Measurements from ENCODE around the gene LPP. TPM values are rescaled to one million over a fixed set of nuclear protein-coding genes. Genes with fewer than 3 reads are reported as not detected.

The LPP gene
- total RNA-seq, 2 experiments from 2014 or later = 27.5 to 31.8 TPM

DNA sequence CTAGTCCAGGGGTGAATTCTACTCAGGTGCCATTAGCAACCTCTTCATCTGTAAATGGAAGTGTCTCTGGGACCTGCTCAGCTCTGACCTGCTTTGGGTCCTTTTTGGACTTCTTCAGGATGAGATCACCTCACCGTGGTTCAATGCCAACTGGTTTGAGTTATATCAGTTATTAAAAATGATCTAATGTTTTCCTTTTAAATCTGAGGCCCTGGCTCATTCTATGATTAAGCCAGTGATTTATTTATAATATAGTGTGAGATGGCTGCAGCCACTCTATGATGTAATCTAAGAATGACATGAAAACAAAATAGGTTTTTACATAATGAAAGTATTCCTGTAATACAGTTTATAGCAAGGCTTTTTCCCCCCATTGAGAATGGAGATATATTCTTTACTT is 79.4 kb downstream of the LPP start:
- no peak overlapping the region for H3K4me3 Mint-ChIP-seq
- H3K9me3 Mint-ChIP-seq = no peaks in the 10 kb centered on the region
- peaks cover 8% of the 10 kb centered on the region for H3K4me1 Mint-ChIP-seq (ENCODE audit: low read depth)
- DNase-seq = no peak
- H3K27ac Mint-ChIP-seq = no peak overlapping the region
- intact Hi-C loops (cut with micrococcal nuclease) = no loop called here
- H3K27me3 Mint-ChIP-seq (ENCODE audit: low read depth) = no peaks in the 10 kb centered on the region
- H3K36me3 Mint-ChIP-seq (ENCODE audit: low read depth) = peaks cover 9% of the 10 kb centered on the region
- CTCF ChIA-PET = no interaction called here

DNA sequence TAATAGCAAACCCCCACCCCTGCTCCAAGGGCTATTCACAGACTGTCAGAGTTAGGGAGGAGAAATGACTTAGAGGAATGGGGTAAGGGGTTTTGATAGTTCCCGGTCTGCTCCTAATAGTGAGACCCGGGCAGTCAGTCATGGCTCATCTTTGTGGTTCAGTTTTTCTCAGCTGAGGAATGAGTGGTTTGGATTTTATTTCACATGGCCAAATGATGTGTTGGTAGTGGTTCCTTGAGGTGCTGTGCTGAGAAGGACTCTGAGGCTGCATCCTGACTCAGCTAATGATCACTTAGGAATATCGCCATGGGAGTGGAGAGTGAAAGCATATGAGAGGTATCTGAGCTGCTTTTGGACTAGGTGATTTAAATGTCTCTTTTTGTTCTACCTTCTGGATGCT is 80.2 kb downstream of the LPP start:
- intact Hi-C loops (cut with micrococcal nuclease) = no loop called here
- no peak for DNase-seq
- Mint-ChIP-seq H3K4me1 (ENCODE audit: low read depth) (peaks cover 8% of the 10 kb centered on the region), H3K27ac (no peak overlapping the region), H3K9me3 (no peaks in the 10 kb centered on the region), H3K36me3 (ENCODE audit: low read depth) (peaks cover 9% of the 10 kb centered on the region), H3K4me3 (no peak overlapping the region), H3K27me3 (ENCODE audit: low read depth) (no peaks in the 10 kb centered on the region)
- CTCF ChIA-PET = no interaction called here

DNA sequence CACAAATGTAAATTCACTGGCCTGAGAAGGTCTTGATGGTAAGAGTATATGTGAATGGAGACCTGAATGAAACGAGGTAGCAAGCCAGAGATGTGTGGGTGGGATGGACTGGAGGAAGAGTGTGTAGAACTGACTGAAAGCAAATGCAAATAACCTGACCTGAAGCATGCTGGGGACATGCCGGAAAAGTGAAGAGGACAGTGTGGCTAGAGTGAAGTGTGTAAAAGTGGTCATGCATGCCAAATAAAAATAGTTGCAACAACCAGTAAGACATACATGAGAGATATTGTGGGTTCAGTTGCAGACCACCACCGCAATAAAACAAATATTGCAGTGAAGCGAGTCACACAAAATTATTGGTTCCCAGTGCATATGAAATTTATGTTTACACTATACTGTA is 82.3 kb downstream of the LPP start:
- CTCF ChIA-PET = no interaction called here
- Mint-ChIP-seq H3K27me3 (ENCODE audit: low read depth) (no peaks in the 10 kb centered on the region), H3K27ac (no peak overlapping the region), H3K4me1 (ENCODE audit: low read depth) (peaks cover 8% of the 10 kb centered on the region), H3K9me3 (no peaks in the 10 kb centered on the region), H3K36me3 (ENCODE audit: low read depth) (peaks cover 7% of the 10 kb centered on the region), H3K4me3 (no peak overlapping the region)
- intact Hi-C loops (cut with micrococcal nuclease) = no loop called here
- no peak for DNase-seq

DNA sequence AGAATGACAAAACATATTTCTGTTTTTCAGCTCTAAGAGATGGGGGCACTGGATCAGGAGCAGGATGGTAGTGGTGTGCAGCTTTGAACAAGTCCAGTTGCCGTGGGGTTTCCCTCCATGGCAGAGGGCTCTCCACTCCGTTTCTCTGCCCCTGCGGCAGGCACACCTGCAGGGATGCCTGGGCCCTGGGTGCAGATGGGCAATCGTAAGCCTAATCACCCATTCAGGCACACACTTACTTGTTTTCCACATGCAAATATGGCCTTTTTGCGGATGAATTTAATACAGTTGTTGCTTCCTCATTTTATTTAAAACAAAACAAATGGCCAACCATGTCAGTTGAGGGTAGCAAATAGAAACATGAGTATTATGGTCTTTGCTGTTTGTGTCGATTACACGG is 85.1 kb downstream of the LPP start:
- no peak overlapping the region for H3K27ac Mint-ChIP-seq
- intact Hi-C loops (cut with micrococcal nuclease) = no loop called here
- no peak for DNase-seq

DNA sequence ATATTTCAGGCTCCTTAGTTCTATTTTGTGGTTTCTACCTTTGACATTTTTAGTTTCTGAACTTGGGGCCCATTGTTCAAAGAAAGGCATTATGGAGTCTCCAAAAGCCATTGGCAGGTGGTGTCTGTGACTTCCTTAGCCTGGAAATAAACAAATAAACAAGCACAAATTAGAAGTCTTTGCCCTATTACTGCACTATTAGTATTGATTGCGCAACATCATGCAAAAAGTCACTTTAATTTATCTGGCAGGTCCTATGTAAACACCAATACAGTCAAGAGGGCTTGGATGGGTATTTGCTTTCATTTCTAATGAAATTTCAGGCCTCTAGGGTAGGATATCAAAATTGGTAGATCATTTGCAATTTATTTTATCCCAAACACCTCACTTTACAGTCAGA is 85.6 kb downstream of the LPP start:
- H3K27me3 Mint-ChIP-seq (ENCODE audit: low read depth) = no peaks in the 10 kb centered on the region
- no peaks in the 10 kb centered on the region for H3K9me3 Mint-ChIP-seq
- no peak overlapping the region for H3K4me3 Mint-ChIP-seq
- intact Hi-C loops (cut with micrococcal nuclease) = no loop called here
- no peak overlapping the region for H3K27ac Mint-ChIP-seq
- peaks cover 7% of the 10 kb centered on the region for H3K36me3 Mint-ChIP-seq (ENCODE audit: low read depth)
- DNase-seq = no peak
- H3K4me1 Mint-ChIP-seq (ENCODE audit: low read depth) = peaks cover 23% of the 10 kb centered on the region
- CTCF ChIA-PET = no interaction called here

More for the DNA sequence above, 85.1 kb downstream of the LPP start:
- Mint-ChIP-seq H3K27me3 (ENCODE audit: low read depth) (no peaks in the 10 kb centered on the region), H3K36me3 (ENCODE audit: low read depth) (peaks cover 7% of the 10 kb centered on the region), H3K4me1 (ENCODE audit: low read depth) (peaks cover 18% of the 10 kb centered on the region), H3K9me3 (no peaks in the 10 kb centered on the region), H3K4me3 (no peak overlapping the region)
- CTCF ChIA-PET = no interaction called here

DNA sequence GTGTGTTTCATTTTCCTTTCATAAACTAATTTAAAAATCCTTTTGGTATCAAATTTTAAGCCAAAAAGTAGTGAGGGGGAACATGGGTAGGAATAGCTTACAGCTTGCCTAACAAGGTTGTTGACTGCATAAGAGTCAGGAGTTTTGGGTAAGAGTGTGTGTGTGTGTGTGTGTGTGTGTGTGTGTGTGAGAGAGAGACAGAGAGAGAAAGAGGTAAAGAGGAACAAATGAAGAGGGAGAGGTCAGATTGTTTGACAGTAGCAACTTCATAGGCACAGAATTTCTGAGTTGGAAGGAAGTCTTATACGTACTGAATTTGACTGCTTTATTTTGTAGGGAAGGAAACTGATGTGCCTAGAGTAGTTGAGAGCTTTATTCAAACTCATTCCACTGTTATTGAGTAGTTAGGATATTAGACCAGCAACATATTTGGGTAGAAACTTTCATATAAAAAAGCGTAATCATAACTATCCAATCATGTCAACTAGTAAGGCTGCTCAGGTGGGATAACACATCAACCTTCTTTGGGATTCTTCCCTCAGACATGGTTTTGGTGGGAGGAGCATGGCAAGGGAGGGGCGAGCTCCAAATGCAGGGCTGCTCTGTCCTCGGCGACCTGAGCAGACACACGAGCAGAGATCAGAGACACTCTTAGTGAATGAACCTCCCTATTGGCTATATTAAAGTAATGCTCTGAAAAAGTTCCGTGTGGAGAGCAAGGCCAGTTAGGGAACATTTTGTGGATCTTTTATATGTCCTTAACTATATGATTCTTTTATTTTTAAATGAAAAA is 86.4 kb downstream of the LPP start:
- Mint-ChIP-seq H3K4me3 (no peak overlapping the region), H3K36me3 (ENCODE audit: low read depth) (peaks cover 4% of the 10 kb centered on the region), H3K27me3 (ENCODE audit: low read depth) (no peaks in the 10 kb centered on the region), H3K27ac (no peak overlapping the region), H3K9me3 (no peaks in the 10 kb centered on the region), H3K4me1 (ENCODE audit: low read depth) (peaks cover 25% of the 10 kb centered on the region)
- intact Hi-C loops (cut with micrococcal nuclease) = no loop called here
- no peak for DNase-seq
- CTCF ChIA-PET = no interaction called here

DNA sequence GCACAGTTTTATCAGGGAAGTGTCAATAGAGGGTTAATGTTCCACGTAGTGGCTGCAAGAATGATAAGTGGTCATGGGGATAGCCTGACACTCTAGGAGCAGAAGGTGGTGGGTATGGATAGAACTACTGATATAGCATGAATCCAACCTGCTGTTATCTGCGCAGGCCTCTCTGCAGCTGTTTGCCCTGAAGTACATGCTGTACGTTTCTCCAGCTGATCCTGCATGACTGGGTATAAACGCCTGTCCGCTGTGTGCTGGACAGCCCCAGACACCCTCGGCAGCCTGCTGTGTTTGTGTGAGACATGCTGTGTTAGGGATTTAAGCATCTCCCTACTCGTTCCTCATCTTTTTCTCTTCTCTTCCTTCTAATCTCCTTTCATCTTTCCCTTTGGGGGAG is 87.1 kb downstream of the LPP start:
- Mint-ChIP-seq H3K27me3 (ENCODE audit: low read depth) (no peaks in the 10 kb centered on the region), H3K4me3 (no peak overlapping the region), H3K27ac (no peak overlapping the region), H3K4me1 (ENCODE audit: low read depth) (peaks cover 25% of the 10 kb centered on the region), H3K36me3 (ENCODE audit: low read depth) (peaks cover 3% of the 10 kb centered on the region), H3K9me3 (no peaks in the 10 kb centered on the region)
- DNase-seq = no peak
- CTCF ChIA-PET = no interaction called here
- intact Hi-C loops (cut with micrococcal nuclease) = no loop called here

DNA sequence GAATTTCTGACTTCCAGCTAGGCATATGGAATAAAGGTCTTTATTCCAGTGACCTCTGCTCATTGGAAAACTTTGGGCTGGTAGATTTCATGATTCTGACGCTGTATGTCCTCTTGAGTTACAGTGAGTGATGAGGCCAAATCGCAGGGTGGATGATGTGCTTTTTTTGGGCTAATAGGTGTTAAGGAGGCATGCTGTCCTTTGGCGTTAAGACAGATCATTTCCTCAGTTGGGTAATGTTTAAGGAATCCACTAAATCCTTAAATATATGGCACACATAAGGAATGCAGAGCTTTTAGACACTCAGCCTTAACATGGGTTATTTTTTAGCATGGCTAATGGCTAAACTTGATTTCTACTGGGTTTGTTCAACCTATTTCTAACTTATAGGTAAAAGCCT is 87.9 kb downstream of the LPP start:
- peaks cover 25% of the 10 kb centered on the region for H3K4me1 Mint-ChIP-seq (ENCODE audit: low read depth)
- H3K9me3 Mint-ChIP-seq = no peaks in the 10 kb centered on the region
- no peak overlapping the region for H3K4me3 Mint-ChIP-seq
- peaks cover 3% of the 10 kb centered on the region for H3K36me3 Mint-ChIP-seq (ENCODE audit: low read depth)
- intact Hi-C loops (cut with micrococcal nuclease) = no loop called here
- no peak overlapping the region for H3K27ac Mint-ChIP-seq
- CTCF ChIA-PET = no interaction called here
- DNase-seq = no peak
- H3K27me3 Mint-ChIP-seq (ENCODE audit: low read depth) = no peaks in the 10 kb centered on the region

DNA sequence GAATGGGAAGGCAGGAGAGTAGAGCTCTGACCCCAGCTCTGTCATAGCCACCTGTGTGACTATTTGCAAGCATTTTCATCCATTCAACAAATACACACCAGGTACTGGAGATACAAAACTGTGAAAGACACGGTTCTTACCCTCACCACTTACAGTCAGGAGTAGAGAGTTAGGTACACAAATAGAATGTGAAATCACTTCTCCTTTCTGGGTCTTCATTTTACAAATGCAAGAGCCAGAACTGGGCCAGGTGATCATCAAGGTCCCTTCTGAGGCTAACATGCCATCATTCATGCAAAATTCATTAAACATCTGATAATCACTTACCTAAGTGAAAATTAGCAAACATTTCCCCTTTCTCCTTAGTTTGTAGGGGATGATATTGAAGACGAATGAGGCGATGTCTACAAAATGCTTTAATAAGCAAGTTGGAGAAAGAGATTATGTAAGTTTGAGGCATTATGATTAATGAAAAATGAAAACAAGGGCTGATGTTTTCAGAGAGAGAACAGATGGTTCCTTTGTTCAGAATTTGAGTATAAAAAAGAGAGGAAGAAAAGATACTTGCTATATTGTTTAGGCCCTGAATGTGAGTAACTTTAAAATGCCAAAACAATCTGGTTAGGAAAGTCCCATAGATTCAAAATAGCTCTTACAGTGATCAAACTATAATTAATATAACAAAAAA is 88.6 kb downstream of the LPP start:
- H3K9me3 Mint-ChIP-seq = no peaks in the 10 kb centered on the region
- no peaks in the 10 kb centered on the region for H3K36me3 Mint-ChIP-seq (ENCODE audit: low read depth)
- DNase-seq = no peak
- H3K27me3 Mint-ChIP-seq (ENCODE audit: low read depth) = no peaks in the 10 kb centered on the region
- CTCF ChIA-PET = no interaction called here
- no peak overlapping the region for H3K4me3 Mint-ChIP-seq
- no peak overlapping the region for H3K27ac Mint-ChIP-seq
- peaks cover 23% of the 10 kb centered on the region for H3K4me1 Mint-ChIP-seq (ENCODE audit: low read depth)
- intact Hi-C loops (cut with micrococcal nuclease) = no loop called here

DNA sequence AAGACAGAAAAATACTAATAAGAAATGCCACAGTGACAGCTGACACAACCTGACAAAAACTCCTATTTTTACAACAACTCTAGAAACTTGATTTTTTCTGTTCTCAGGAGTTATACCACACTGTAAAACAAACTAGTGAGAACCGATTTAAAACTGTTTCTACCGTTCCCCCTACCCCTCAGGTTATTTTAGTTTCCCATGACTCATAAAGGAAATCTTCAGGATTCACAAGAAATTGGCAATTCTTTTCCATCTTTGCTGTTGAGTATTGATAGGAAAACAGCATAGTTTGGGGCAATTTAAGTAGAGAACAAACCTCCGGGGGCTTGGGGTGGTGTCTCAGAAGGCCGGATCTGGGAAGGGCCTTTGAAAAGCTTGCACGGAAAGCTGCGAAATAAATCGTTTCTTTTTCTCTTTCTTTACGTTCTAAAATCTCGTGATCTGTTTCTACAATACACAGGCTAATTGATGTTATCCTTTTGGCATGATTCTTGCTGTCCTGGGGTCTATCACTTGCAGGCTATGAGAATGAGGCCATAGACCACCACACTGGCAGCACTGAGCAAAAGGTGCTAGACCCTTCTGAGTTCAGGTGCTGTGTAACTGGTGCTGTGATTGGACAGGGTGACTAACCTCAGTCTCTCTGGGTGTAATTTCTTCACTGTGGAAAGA is 89.3 kb downstream of the LPP start:
- CTCF ChIA-PET = no interaction called here
- intact Hi-C loops (cut with micrococcal nuclease) = no loop called here
- no peaks in the 10 kb centered on the region for H3K36me3 Mint-ChIP-seq (ENCODE audit: low read depth)
- H3K27ac Mint-ChIP-seq = no peak overlapping the region
- no peak for DNase-seq
- no peak overlapping the region for H3K4me3 Mint-ChIP-seq
- H3K27me3 Mint-ChIP-seq (ENCODE audit: low read depth) = no peaks in the 10 kb centered on the region
- peaks cover 19% of the 10 kb centered on the region for H3K4me1 Mint-ChIP-seq (ENCODE audit: low read depth)
- H3K9me3 Mint-ChIP-seq = no peaks in the 10 kb centered on the region

DNA sequence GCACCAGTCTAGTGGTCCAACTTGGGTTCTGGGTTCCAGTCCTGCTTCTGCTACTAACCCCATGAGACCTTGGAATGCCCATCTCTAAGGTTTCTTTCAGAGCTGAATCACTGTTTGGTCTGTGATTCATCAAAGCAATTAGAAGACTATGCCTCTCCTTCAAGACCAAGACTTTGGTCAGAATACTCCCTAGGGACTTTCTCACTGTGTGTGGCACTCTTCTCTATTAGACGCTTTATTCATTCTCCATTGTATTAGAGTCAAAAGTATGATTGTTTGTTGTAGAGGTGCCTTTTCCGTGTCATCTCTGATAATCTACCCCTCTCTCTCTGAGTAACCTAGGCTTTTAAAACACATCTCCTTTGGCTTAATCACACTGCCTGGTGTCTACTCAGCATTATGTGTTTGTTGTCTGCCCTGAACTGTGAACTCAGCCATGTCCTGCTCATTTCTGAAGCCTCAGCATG is 90.5 kb downstream of the LPP start:
- no peaks in the 10 kb centered on the region for H3K36me3 Mint-ChIP-seq (ENCODE audit: low read depth)
- peaks cover 17% of the 10 kb centered on the region for H3K4me1 Mint-ChIP-seq (ENCODE audit: low read depth)

DNA sequence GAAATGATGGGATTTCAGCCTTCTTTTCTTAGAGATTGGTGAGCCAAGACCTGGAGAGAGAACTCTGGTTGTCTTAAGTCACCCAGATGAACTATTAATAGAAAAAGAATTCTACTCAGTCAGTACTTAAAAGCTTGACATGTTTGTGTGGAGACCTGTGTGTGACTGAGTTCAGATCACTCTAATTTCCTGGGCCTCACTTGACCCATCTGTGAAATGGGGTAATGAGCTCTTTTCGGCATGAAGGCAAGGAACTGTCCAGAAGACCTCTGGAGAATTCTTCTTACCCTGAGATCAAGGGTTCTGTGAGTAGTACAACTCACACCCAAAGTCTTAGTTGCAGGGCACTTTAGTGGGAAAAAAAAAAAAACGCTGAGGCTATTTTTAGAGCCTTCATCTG is 92.9 kb downstream of the LPP start:
- Mint-ChIP-seq H3K4me3 (no peak overlapping the region), H3K4me1 (ENCODE audit: low read depth) (peaks cover 17% of the 10 kb centered on the region), H3K27ac (no peak overlapping the region), H3K9me3 (no peaks in the 10 kb centered on the region), H3K27me3 (ENCODE audit: low read depth) (no peaks in the 10 kb centered on the region), H3K36me3 (ENCODE audit: low read depth) (no peaks in the 10 kb centered on the region)
- DNase-seq = no peak
- CTCF ChIA-PET = interaction anchor here (0.7 kb wide), 2 partner anchors 461 to 1029 kb away, joined by 3 to 4 read pairs; no protein-coding TSS in a partner anchor
- intact Hi-C loops (cut with micrococcal nuclease) = no loop called here

More for the DNA sequence above, 90.5 kb downstream of the LPP start:
- Mint-ChIP-seq H3K9me3 (no peaks in the 10 kb centered on the region), H3K27ac (no peak overlapping the region), H3K4me3 (no peak overlapping the region), H3K27me3 (ENCODE audit: low read depth) (no peaks in the 10 kb centered on the region)
- intact Hi-C loops (cut with micrococcal nuclease) = no loop called here
- CTCF ChIA-PET = no interaction called here
- no peak for DNase-seq

All from activated naive CD4-positive, alpha-beta T cell treated with anti-CD3 and anti-CD28 coated beads for 36 hours (primary cell).